Lower lobe of right lung (tissue), 2 donors: ENCODE results near the gene BCL11A. TPM values are rescaled to one million over a fixed set of nuclear protein-coding genes. Genes with fewer than 3 reads are reported as not detected.

Source experiments
- ATAC-seq, 2 donors: fragments of 200-7000 bp; cut with Tn5 transposase; one replicate each; pipeline ENCODE4 v1.9.1; 2020 to 2022; ENCODE audit warnings: mild to moderate bottlenecking in 2 of 2, moderate library complexity in 2 of 2
- DNase-seq: peaks from one replicate; pipeline ENCODE4 v3.0.0-alpha.2; 2020
- H3K27ac ChIP-seq: fragments of 200-600 bp; one replicate; pipeline ENCODE4 v1.8.0; 2022
- H3K27me3 ChIP-seq: fragments of 200-600 bp; one replicate; pipeline ENCODE4 v1.8.0; 2022; ENCODE audit warnings: low read depth
- H3K36me3 ChIP-seq: fragments of 200-600 bp; one replicate; pipeline ENCODE4 v1.8.0; 2022; ENCODE audit warnings: mild to moderate bottlenecking
- H3K4me1 ChIP-seq: fragments of 200-600 bp; one replicate; pipeline ENCODE4 v1.8.0; 2022
- H3K4me3 ChIP-seq: fragments of 200-600 bp; one replicate; pipeline ENCODE4 v1.8.0; 2022; ENCODE audit warnings: mild to moderate bottlenecking
- H3K9me3 ChIP-seq: fragments of 200-600 bp; one replicate; pipeline ENCODE4 v1.8.0; 2022
- intact Hi-C: fragments of 100-400 bp; cut with DNase I; formaldehyde crosslinking; loops from one replicate; pipeline ENCODE4 v1.11.0; 2022
- total RNA-seq: library from RNA; stranded (reverse); fragmentation: NEBNext Ultra II Directional; extraction: Animal tissue kit (Norgen Biotek cat#: 25700); gene quantifications from one replicate; pipeline ENCODE4 v1.2.1, GENCODE V29; 2021
- TF ChIP-seq, protein P1 (sequence below): fragments of 200-600 bp; IDR thresholded peaks from one replicate; pipeline ENCODE4 v1.8.0; 2022; ENCODE audit warnings: antibody characterized with exemption, mild to moderate bottlenecking
- donor health status: DM: no; HTN: yes; CAD: no; lungs with severe emphysema.

BCL11A gene
- total RNA-seq, 1 donor from 2014 or later, result 9.7 TPM

- ATAC-seq, result no peak
- H3K36me3 ChIP-seq, result no peaks in the 10 kb centered on the region
- no peak overlapping the region for H3K27ac ChIP-seq
- intact Hi-C loops, result no loop called here
- no peaks in the 10 kb centered on the region for H3K27me3 ChIP-seq
- no peak for DNase-seq
- H3K4me3 ChIP-seq, result no peak overlapping the region
- TF ChIP-seq, protein P1, sequence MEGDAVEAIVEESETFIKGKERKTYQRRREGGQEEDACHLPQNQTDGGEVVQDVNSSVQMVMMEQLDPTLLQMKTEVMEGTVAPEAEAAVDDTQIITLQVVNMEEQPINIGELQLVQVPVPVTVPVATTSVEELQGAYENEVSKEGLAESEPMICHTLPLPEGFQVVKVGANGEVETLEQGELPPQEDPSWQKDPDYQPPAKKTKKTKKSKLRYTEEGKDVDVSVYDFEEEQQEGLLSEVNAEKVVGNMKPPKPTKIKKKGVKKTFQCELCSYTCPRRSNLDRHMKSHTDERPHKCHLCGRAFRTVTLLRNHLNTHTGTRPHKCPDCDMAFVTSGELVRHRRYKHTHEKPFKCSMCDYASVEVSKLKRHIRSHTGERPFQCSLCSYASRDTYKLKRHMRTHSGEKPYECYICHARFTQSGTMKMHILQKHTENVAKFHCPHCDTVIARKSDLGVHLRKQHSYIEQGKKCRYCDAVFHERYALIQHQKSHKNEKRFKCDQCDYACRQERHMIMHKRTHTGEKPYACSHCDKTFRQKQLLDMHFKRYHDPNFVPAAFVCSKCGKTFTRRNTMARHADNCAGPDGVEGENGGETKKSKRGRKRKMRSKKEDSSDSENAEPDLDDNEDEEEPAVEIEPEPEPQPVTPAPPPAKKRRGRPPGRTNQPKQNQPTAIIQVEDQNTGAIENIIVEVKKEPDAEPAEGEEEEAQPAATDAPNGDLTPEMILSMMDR, result no peak
- peaks cover 4% of the 10 kb centered on the region for H3K4me1 ChIP-seq
- H3K9me3 ChIP-seq, result no peaks in the 10 kb centered on the region
Measured at GRCh38 chr2:60474301-60474700, 79.2 kb downstream of the BCL11A start.

DNA sequence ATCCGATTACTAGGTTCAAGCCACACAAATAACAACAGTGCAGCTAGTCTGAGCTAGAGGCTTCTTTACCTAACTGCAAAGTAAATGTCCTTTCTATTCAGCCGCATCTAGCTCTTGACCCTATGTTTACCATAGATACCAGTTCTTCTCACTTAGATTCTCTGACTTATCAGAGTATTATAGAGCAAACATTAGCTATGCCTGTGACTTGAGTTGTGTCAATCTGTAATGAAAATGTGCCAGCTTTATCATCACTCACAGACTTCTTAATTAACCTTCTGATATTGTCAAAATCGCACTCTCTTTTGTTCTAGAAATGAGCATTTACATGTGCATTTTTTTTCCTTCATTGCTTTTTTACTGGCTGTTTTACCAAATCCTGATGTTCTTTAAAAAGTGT, 79.9 kb downstream of the BCL11A start:
- no peak for ATAC-seq
- intact Hi-C loops, result no loop called here
- DNase-seq, result no peak
- peaks cover 4% of the 10 kb centered on the region for H3K4me1 ChIP-seq
- H3K36me3 ChIP-seq, result no peaks in the 10 kb centered on the region
- no peak overlapping the region for H3K27ac ChIP-seq
- no peaks in the 10 kb centered on the region for H3K27me3 ChIP-seq
- TF ChIP-seq, protein P1, result no peak
- no peak overlapping the region for H3K4me3 ChIP-seq
- no peaks in the 10 kb centered on the region for H3K9me3 ChIP-seq

DNA sequence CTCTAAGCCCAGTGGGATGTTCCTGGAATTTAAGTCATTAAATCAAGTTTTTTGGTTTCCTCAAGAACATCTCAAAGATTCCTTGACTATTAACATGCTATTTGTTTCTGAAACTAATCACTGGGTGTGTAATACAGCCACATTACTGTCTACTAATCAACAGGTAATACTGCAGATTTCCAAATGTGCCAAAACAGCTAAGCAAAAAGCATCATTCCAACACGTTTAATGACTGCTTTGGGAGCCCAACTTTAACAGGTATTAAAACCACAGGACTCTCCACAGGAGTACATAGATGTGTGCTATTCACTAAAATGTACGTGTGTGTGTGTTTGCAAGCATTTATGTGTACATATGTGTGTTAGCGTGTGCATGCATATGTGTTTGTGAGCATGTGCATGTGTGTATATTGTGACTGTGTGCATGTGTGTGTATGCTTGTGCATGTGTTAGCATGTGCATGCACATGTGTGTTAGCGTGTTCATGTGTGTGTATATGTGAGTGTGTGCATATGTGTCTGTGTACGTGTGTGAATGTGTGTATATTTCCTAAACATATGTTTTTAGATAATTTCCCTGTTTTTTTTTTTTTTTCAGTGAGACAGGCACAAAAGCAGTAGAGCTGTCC, 80.7 kb downstream of the BCL11A start:
- Histone ChIP-seq H3K27me3 (no peaks in the 10 kb centered on the region), H3K4me3 (no peak overlapping the region), H3K4me1 (peaks cover 3% of the 10 kb centered on the region), H3K27ac (no peak overlapping the region), H3K36me3 (no peaks in the 10 kb centered on the region), H3K9me3 (no peaks in the 10 kb centered on the region)
- TF ChIP-seq, protein P1, result no peak
- no peak for ATAC-seq
- no peak for DNase-seq
- intact Hi-C loops, result no loop called here

DNA sequence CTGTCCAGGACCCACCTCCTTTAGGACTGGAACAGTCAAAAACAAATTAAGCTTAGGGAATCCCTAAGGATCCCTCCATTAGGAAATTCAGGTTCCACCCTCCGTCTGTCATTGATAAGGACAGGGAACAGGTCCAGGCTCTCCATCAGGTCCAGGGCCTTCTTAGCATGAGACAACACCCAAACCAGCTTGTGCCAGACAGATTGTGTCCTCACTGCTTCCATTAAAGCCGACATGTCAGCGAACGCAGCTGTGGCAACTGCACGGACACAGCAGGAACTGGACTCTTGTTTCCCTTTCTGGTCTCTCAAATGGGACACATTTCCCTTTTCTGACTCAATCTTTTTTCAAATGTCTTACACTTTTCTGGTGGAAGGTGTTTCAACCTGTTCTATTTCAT, 81.4 kb downstream of the BCL11A start:
- ATAC-seq, result no peak
- peak; percentile 54 for DNase-seq

DNA sequence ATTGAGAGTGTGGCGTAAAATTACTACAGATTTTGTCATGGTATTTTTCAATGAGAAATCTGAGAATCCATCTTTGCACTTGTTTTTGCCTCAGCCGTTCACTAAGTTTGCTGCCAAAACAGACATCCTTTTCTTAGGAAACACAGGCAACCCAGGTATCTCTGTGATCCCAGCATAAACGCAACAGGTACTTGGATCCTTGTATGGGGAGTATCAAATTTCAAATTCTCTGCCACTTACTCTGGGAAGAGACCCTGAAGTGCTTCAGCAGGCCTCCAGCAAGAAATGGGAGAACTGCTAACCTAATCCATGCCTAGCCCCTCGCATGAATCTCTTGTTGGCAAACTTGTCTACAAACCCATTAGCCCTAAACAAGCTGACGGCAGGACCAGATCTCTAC, 83.1 kb downstream of the BCL11A start:
- Histone ChIP-seq H3K27me3 (no peaks in the 10 kb centered on the region), H3K36me3 (no peaks in the 10 kb centered on the region), H3K9me3 (no peaks in the 10 kb centered on the region), H3K4me1 (no peaks in the 10 kb centered on the region), H3K27ac (no peak overlapping the region), H3K4me3 (no peak overlapping the region)
- no peak for ATAC-seq
- intact Hi-C loops, result no loop called here
- TF ChIP-seq, protein P1, result no peak
- DNase-seq, result no peak

More for the DNA sequence above, 81.4 kb downstream of the BCL11A start:
- intact Hi-C loops, result no loop called here
- no peaks in the 10 kb centered on the region for H3K4me1 ChIP-seq
- H3K9me3 ChIP-seq, result no peaks in the 10 kb centered on the region
- no peaks in the 10 kb centered on the region for H3K36me3 ChIP-seq
- no peak overlapping the region for H3K27ac ChIP-seq
- no peaks in the 10 kb centered on the region for H3K27me3 ChIP-seq
- H3K4me3 ChIP-seq, result no peak overlapping the region
- TF ChIP-seq, protein P1, result no peak
